Stimulated activated CD4-positive, alpha-beta T cell treated with anti-CD3 and anti-CD28 coated beads, TNF-alpha, amount 100 ng/mL, for 48 hours (primary cell): ENCODE measurements around the gene BAZ1A.
A peak's percentile ranks its signal among the peaks of the same experiment; 100 is the strongest.
"Not testable (repeated sequence)": the region's sequence is repeated elsewhere in the genome, so short reads cannot be mapped to it uniquely, and the experiment has no call there.

Source experiments
- DNase-seq, 3 donors: peaks; one replicate each; pipeline ENCODE4 v3.0.0-alpha.2; 2020; ENCODE audit warnings: low read depth in 3 of 3

The BAZ1A gene

DNA sequence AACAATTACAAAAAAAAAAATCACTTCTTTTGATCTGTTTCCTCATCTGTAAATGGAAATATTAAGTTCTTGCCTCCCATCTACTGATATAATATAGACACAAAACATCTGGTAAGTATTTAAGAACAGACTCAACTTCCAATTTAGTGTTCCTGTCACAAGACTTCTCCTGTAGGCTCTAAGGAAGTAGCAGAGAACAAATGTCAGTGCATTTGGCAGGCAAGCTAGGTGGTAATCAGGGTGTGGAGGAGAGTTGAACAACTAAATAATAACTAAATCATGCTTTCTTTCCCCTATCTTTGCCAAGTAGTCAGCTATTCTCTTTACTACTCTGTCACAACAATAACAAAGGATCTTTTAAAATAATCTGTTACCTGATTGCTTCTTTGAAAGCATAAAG is 22.1 kb downstream of the BAZ1A start:
- DNase-seq = no peak

- no peak for DNase-seq
Measured at GRCh38 chr14:34851395-34851794, 23.8 kb downstream of the BAZ1A start.

GRCh38 chr14:34845869-34846268 is 29.3 kb downstream of the BAZ1A start:
- no peak for DNase-seq

DNA sequence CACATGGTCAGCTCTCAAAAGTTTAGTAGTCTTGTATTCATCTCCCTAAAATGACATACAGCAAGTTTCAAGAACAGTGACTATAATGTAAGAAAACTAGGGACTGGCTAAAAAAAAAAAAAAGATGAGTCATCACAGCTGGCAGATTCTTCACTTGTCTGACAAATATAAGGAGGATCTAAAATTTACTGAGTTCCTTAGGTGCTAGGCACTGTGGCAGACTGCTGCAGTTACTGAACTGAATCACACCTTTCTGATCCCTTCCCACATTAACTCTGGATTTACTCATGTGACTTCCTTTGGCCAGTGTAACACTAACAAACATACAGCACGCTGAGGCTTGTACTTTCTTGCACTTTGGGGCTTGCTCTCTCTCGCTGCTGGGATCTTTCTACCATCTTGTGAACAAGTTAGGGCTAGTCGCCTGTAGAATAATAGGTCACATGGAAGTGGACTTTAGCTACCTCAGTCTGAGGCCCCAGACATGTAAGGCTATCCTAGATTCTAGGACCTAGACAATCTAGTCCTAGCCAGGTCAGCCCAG is 32.1 kb downstream of the BAZ1A start:
- DNase-seq = peak in 1 of 3 donors; percentile 12

DNA sequence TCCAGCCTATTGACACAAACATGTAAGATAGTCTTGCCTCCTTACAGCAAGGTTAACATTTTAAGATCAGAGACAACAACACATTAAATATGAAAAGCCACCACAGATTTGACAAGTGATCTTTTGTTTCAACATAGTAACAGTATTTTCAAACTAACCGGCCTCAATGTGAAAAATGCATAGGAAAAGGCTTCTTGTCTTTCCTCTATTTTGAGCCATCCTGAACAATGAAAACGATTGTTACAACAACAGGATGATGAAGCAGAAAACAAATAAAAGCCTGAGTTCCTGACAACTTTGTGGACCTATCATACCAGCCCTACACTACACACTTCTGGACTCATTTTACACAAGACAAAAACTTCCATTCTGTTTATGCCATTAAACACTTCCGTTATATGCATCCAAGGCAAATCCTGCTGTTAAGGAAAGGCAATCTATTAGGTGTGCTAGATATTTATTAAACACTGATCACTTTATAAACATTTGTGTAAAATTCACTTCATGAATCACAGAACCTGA is 37.3 kb downstream of the BAZ1A start:
- no peak for DNase-seq

GRCh38 chr14:34835312-34835711 is 39.8 kb downstream of the BAZ1A start:
- DNase-seq = no peak

GRCh38 chr14:34833549-34834523 is 41.3 kb downstream of the BAZ1A start:
- DNase-seq = no peak

DNA sequence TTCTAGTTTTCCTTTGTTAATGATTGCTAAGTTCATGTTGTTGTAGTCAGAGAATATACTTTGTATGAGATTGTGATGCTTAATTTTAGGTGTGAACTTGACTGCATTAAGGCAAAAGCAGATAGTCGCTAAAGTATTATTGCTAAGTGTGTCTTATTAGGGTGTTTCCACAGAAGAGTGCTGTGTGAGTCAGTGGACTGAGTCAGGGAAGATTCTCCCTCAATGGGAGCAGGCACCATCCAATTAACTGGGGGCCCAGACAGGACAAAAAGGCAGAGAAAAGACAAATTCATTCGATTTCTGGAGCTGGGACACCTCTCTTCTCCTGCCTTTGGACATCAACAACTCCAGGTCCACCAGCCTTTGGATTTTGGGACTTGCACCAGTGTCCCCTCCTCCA is 48.5 kb downstream of the BAZ1A start:
- no peak for DNase-seq

DNA sequence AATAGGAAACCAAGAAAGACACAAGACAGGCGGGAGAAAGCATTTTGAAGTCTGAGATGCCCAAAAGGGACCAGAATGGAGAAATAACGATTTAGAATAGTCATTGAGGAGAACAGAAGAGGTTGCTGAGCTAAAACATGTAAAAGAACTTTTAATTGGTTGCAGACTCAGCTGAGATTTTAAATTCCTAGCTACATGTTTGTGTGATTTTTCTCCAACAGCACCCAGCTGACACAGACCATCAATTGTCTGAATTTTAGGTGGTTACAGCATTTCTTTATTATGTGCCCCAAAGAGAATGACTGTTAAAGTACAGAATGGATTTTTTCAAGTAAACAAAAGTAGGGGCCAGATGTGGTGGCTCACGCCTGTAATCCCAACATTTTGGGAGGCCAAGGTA is 50.3 kb downstream of the BAZ1A start:
- DNase-seq = no peak

- DNase-seq = no peak
Measured at GRCh38 chr14:34824256-34824655, 50.9 kb downstream of the BAZ1A start.

DNA sequence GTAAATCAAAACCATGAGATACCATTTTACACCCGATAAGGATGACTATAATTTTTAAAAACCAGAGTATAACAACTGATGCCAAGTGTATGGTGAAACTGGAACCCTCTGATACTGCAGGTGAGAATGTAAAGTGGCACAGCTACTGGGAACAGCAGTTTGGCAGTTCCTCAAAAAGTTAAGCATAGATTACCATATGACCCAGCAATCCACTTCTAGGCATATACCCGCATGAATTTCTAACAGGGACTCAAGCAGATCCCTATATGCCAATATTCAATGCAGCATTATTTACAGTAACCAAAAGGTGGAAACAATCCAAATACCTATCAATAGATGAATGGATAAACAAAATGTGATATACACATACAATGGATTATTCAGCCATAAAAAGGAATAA is 57.4 kb downstream of the BAZ1A start:
- no peak for DNase-seq

GRCh38 chr14:34810028-34810427 is 65.1 kb downstream of the BAZ1A start:
- no peak for DNase-seq

DNA sequence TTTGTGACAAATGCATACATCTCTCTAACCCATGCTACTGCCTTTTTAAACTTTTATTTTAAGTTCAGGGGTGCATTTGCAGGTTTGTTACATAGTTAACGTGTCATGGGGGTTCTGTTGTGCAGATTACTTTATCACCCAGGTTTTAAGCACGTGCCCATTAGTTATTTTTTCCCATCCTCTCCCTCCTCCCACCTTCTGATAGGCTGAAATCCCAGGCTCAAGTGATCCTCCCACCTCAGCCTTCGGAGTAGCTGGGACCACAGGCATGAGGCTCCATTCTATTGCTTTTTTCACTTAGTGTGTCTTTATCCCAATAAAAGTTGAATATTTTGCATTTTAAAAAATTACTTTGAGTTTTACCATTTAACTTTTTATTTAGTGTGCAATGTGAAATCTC is 68.9 kb downstream of the BAZ1A start:
- no peak for DNase-seq

GRCh38 chr14:34804933-34805332 is 70.2 kb downstream of the BAZ1A start:
- no peak for DNase-seq

DNA sequence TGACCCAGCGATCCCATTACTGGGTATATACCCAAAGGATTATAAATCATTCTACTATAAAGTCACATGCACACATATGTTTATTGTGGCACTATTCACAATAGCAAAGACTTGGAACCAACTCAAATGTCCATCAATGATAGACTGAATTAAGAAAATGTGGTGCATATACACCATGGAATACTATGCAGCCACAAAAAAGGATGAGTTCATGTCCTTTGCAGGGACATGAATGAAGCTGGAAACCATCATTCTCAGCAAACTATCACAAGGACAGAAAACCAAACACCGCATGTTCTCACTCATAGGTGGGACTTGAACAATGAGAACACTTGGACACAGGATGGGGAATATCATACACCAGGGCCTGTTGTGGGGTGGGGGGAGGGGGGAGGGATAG is 76.3 kb downstream of the BAZ1A start:
- DNase-seq = not testable (repeated sequence)

DNA sequence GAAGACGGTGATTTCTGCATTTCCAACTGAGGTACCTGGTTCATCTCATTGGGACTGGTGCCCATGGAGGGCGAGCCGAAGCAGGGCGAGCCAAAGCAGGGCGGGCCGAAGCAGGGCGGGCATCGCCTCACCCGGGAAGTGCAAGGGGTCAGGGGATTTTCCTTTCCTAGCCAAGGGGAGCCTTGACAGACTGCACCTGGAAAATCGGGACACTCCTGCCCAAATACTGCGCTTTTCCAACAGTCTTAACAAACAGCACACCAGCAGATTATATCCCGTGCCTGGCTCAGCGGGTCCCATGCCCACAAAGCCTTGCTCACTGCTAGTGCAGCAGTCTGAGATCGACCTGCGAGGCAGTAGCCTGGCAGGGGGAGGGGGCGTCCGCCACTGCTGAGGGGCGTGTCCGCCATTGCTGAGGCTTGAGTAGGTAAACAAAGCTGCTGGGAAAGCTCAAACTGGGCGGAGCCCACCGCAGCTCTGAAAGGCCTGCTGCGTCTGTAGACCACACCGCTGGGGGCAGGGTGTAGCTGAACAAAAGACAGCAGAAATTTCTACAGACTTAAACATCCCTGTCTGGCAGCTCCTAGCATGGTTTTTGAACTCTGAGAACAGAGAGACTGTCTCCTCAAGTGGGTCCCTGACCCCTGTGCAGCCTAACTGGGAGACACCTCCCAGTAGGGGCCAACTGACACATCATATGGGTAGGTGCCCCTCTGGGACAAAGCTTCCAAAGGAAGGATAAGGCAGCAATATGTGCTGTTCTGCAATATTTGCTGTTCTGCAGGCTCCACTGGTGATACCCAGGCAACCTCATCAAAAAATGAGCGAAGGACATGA is 77.2 kb downstream of the BAZ1A start:
- no peak for DNase-seq

GRCh38 chr14:34796902-34797301 is 78.3 kb downstream of the BAZ1A start:
- DNase-seq = no peak

DNA sequence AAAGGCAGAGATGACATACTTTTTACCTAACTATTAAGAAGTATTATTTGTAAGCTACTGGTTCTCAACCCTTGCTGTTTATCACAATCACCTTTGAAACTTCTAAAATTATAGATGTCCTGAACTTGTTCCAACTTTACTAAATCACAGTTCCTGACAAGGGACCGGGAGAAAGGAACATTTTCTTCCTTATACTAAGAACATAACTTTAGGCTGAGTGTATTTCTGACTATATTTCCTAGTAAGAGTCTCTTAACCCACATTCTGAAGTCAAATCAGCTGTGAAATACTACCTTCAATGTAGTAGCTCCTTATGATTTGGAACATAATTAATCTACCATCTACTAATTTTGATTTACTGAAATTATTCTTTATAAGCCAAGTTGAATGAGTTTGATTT is 80.2 kb downstream of the BAZ1A start:
- DNase-seq = no peak

DNA sequence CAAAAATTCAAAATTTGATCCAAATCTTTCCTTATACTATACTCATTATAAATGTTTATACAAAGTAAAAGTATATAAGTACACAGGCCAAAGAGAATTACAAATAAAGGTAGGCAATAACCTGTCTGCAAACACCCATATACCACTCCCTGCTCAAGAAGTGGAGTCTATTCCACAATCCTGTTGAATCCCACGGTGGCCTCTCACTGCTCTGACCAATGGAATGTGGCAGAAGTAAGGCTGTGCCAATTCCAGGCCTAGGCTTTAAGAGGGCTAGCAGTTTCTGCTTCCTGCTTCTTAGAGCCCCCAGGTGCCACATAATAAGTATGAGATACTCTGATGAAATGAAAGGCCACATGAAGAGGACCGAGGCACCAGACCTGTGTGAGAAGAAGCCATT is 80.9 kb downstream of the BAZ1A start:
- DNase-seq = no peak

DNA sequence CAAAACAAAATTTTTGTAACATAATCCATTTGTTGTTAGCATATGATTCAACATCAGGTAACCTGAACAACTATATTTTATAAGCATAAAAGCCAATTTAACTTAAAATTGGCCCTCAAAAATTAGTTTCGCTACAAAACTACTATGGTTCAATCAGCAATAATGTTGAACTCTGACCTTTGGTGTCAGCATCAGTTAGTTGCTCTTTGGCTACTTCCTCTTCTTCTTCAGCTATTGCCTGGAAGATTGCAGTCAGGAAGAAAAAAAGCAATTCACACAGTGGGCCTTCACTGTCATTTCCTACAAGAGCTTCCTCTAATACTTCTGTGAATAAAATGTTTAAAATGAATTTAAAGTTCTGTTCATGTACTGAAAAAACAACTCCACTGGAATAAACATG is 82.6 kb downstream of the BAZ1A start:
- DNase-seq = no peak

DNA sequence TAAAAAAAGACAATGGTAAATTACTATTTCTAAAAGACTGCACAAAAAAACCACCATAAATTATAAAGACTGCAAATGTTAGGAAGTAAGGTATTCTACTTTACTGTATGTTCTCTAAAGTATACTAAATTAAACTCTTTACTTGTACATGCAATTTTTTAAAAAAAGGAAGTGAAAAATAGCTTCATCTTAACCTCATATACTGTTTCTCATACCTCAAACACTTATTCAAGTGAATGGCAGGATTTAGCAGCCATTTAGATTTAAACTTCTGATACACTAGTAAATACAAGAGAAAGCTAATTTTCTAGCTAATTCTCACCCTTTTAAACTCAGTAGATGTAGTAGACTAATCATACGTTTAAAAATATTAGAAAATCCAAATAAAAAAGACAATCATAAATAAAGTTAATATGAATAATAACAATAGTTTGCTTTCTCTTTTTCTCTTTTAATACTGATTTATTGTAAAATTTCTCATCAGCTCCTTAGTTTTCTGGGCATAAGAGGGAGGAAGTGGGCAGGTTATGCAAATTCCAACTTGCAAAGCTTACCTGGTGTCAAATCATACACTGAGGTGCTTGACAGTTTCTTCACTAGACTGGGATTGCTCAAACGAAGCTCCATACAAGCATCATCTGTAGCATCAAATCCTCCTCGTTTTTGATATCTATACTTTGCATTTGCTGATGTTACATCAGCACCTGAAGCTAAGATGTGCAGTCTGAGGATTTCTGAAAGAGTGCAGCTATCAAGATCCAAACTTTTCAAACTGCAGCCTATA is 89.7 kb downstream of the BAZ1A start:
- DNase-seq = no peak
